Karpas-422 (cell line): ENCODE results near the gene CLEC3B. TPM values are rescaled to one million over a fixed set of nuclear protein-coding genes. Genes with fewer than 3 reads are reported as not detected.

Experiments
- DNase-seq: peaks from one replicate; pipeline ENCODE4 v3.0.0-alpha.2; 2015
- H2AFZ ChIP-seq: fragments of 200-600 bp; sonication (generic); 2 replicates; pipeline ENCODE4 v1.6.1; 2014; ENCODE audit warnings: antibody characterized with exemption, low read length, mixed read lengths
- H3K27ac ChIP-seq: fragments of 200-600 bp; sonication (generic); 2 replicates; pipeline ENCODE4 v1.5.1; 2014; ENCODE audit warnings: mild to moderate bottlenecking, low read length, moderate library complexity
- H3K27me3 ChIP-seq: fragments of 200-600 bp; sonication (generic); 2 replicates; pipeline ENCODE4 v1.6.1; 2014; ENCODE audit warnings: low read length, mixed read lengths
- H3K36me3 ChIP-seq: fragments of 200-600 bp; sonication (generic); 2 replicates; pipeline ENCODE4 v1.6.1; 2014; ENCODE audit warnings: low read length, mixed read lengths; ENCODE audit not compliant: insufficient read depth
- H3K4me1 ChIP-seq: fragments of 200-600 bp; sonication (generic); 2 replicates; pipeline ENCODE4 v1.6.1; 2014; ENCODE audit warnings: mild to moderate bottlenecking, low read length, mixed read lengths
- H3K4me2 ChIP-seq: fragments of 200-600 bp; sonication (generic); 2 replicates; pipeline ENCODE4 v1.6.1; 2014; ENCODE audit warnings: low read length, low read depth, mild to moderate bottlenecking; ENCODE audit not compliant: poor library complexity, severe bottlenecking
- H3K4me3 ChIP-seq: fragments of 200-600 bp; sonication (generic); 2 replicates; pipeline ENCODE4 v1.5.1; 2014; ENCODE audit warnings: mild to moderate bottlenecking, antibody characterized with exemption, low read length, mixed read lengths
- H3K79me2 ChIP-seq: fragments of 200-600 bp; sonication (generic); 2 replicates; pipeline ENCODE4 v1.6.1; 2014; ENCODE audit warnings: mild to moderate bottlenecking, low read length, mixed read lengths
- H3K9ac ChIP-seq: fragments of 200-600 bp; sonication (generic); 2 replicates; pipeline ENCODE4 v1.6.0; 2014; ENCODE audit warnings: low read length
- H3K9me2 ChIP-seq: fragments of 200-600 bp; sonication (generic), shearing (Covaris generic); replicated peaks from 2 replicates; pipeline ENCODE4 v1.6.0; 2014; ENCODE audit warnings: mild to moderate bottlenecking, low read length, moderate library complexity; ENCODE audit not compliant: insufficient read depth
- H3K9me3 ChIP-seq: fragments of 300-700, 200-600 bp; sonication (generic); 2 replicates; pipeline ENCODE4 v1.6.1; 2014; ENCODE audit warnings: low read length, mixed read lengths
- H4K20me1 ChIP-seq: fragments of 200-600 bp; sonication (generic); 2 replicates; pipeline ENCODE4 v1.6.1; 2014; ENCODE audit warnings: mild to moderate bottlenecking, antibody characterized with exemption, low read length, low read depth; ENCODE audit not compliant: insufficient read depth
- total RNA-seq: library from RNA; depleted of rRNA; stranded (reverse); fragments of >200 nt; shearing (Covaris generic); gene quantifications from 2 replicates; pipeline ENCODE4 v1.2.3, GENCODE V29; 2014; ENCODE audit warnings: low replicate concordance

CLEC3B gene
- total RNA-seq, 1 experiment from 2014 or later, result not detected

DNA sequence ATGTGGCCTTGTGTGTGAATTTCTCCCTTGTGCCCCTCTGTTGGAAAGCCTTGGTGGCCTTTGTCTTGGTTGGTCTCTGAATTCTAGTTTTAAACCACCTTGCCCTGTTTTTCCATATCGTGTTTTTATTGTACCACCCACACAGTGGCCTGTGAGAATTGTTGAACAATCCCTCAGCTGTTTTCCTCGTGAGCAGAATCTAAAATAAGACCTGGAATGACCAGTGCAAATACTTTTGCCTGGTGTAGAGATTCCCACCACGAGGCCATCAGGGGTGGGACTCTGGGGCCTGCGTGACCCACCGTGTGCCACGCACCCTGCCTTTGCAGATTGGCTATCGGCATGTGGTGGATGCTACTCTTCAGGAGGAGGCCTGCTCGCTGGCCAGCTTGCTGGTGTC, 19.0 kb upstream of the CLEC3B start:
- H3K27me3 ChIP-seq, result no peaks in the 10 kb centered on the region
- peaks cover 22% of the 10 kb centered on the region for H3K4me1 ChIP-seq
- no peak overlapping the region for H3K27ac ChIP-seq

DNA sequence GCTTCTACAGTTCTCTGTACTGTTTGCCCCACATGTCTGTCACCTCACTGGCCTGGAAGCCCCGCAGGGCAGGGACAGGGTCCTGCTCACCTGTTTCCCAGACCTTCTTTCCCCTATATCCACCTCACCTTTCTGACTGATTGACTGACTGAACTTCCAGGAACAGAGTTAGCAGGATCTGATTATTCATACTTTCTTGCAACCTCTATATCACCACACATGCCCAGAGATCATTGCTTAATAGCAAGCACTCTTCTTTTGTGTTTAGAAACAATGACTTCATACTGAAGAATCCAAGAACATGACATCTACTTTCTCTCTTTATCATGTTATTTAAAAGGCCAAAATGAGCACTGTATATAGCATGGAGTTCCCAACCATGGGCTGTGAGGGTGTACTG, 18.0 kb upstream of the CLEC3B start:
- peaks cover 26% of the 10 kb centered on the region for H3K4me1 ChIP-seq
- no peak overlapping the region for H3K9ac ChIP-seq
- H2AFZ ChIP-seq, result no peak overlapping the region
- no peaks in the 10 kb centered on the region for H3K9me2 ChIP-seq
- 0 out of 2 replicates have a peak, but pooled peaks cover 10% of the 10 kb centered on the region for H4K20me1 ChIP-seq
- H3K4me2 ChIP-seq, result no peak overlapping the region
- no peak for DNase-seq
- peaks cover 71% of the 10 kb centered on the region for H3K36me3 ChIP-seq
- peaks cover 9% of the 10 kb centered on the region; the same call in 1 of the 2 replicates for H3K79me2 ChIP-seq
- no peak overlapping the region for H3K27ac ChIP-seq
- H3K27me3 ChIP-seq, result no peaks in the 10 kb centered on the region
- no peaks in the 10 kb centered on the region for H3K9me3 ChIP-seq
- H3K4me3 ChIP-seq, result no peak overlapping the region

More for the DNA sequence above, 19.0 kb upstream of the CLEC3B start:
- Histone ChIP-seq H3K9ac (no peak overlapping the region), H3K9me3 (no peaks in the 10 kb centered on the region), H2AFZ (no peak overlapping the region), H3K36me3 (peaks cover 73% of the 10 kb centered on the region), H3K4me3 (no peak overlapping the region), H4K20me1 (0 out of 2 replicates have a peak, but pooled peaks cover 5% of the 10 kb centered on the region), H3K4me2 (no peak overlapping the region), H3K9me2 (no peaks in the 10 kb centered on the region), H3K79me2 (peaks cover 12% of the 10 kb centered on the region; the same call in 1 of the 2 replicates)
- DNase-seq, result no peak

DNA sequence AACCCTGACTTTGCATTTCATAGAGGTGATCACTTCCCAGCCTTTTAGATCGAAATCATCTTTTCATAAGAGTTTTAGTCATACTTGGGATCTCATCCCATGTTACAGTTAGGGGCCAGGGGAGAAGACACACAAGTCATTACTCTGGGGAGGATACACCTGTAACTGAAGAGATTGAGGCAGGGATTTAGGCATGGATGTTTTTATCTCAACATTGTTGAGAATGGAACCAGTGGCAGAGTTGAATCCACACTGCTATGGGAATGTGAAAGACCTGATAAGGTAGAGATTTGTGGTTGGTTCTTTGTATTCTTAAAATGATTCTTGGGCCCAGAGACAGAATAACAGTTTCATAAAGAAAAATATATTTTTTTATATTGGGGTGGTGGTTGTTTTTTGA, 16.2 kb upstream of the CLEC3B start:
- no peak overlapping the region for H3K9ac ChIP-seq
- H3K9me3 ChIP-seq, result no peaks in the 10 kb centered on the region
- no peak overlapping the region for H2AFZ ChIP-seq
- H3K4me1 ChIP-seq, result peaks cover 26% of the 10 kb centered on the region
- no peaks in the 10 kb centered on the region for H3K27me3 ChIP-seq
- H3K79me2 ChIP-seq, result peaks cover 7% of the 10 kb centered on the region; the same call in 1 of the 2 replicates
- no peak for DNase-seq
- H3K27ac ChIP-seq, result no peak overlapping the region
- H3K9me2 ChIP-seq, result no peaks in the 10 kb centered on the region
- peaks cover 61% of the 10 kb centered on the region for H3K36me3 ChIP-seq
- no peak overlapping the region for H3K4me2 ChIP-seq
- H4K20me1 ChIP-seq, result 0 out of 2 replicates have a peak, but pooled peaks cover 10% of the 10 kb centered on the region
- no peak overlapping the region for H3K4me3 ChIP-seq

DNA sequence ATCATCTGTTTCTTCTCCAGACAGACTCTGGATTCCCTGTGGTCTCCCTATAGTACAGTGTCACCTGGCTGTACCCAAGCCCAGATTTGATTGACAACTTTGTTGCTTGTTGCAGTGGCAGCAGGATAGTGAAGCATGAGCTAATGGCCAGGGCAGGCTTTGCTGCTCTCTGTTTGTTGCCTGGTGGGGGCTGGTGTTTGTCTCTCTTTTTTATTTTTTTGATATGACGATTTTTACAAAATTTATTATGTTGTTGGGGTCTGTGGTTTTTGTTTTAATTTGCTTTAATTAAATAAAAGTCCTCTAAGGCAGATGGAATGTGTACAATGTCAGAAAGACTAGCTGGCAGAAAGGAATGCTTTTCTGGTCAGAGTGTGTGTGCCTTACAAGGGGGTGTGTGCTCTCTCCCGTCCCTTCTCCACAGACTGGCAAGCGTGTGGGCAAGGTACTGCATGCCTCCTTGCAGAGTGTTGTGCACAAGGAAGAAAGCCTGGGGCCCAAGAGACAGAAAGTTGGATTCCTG, 15.2 kb upstream of the CLEC3B start:
- Histone ChIP-seq H3K4me3 (no peak overlapping the region), H4K20me1 (0 out of 2 replicates have a peak, but pooled peaks cover 10% of the 10 kb centered on the region), H3K4me2 (no peak overlapping the region), H3K27me3 (no peaks in the 10 kb centered on the region), H3K9me3 (no peaks in the 10 kb centered on the region), H3K4me1 (peaks cover 26% of the 10 kb centered on the region), H3K36me3 (peaks cover 58% of the 10 kb centered on the region; the same call in 1 of the 2 replicates), H3K9ac (no peak overlapping the region), H3K27ac (no peak overlapping the region), H2AFZ (no peak overlapping the region), H3K79me2 (peaks cover 3% of the 10 kb centered on the region; the same call in 1 of the 2 replicates), H3K9me2 (no peaks in the 10 kb centered on the region)
- no peak for DNase-seq

DNA sequence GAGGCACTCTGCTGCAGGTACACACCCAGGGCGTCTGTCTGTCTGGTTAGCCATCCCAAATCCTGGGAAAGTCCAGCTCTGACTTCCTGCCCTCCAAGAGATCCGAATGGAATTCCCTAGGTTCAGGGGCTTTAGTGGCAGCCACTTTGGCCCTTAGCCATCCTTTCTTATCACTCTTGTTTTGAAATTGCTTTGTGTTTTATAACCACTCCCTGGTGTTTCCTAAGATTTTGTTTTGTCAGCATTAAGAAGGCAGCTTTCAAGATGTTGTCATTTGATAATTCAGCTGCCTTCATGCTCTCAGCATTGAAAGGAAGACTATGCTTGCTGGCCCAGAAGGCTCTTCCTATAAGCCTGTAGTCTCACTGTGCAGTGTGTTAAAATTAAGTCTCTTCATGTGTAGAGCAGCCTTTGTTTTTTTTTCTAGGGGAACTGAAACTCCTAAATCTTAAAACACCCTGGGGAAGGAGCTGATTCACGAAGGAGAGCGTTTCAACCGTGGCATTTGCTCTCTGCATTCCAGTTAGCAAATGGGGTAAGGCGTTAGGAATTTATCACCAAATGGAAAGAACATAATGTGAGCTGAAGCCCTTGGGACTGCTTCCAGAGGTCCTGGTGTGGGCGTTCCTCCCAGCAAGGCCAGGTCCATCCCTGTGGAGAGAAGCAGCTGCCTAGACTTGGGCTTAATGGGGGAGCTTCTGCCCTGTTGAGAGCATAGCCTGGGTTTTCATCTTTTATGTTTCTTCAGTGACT, 14.2 kb upstream of the CLEC3B start:
- Histone ChIP-seq H3K4me2 (no peak overlapping the region), H3K79me2 (peaks cover 3% of the 10 kb centered on the region; the same call in 1 of the 2 replicates), H3K4me3 (no peak overlapping the region), H2AFZ (no peak overlapping the region), H3K27ac (peak overlapping the region; percentile 42), H3K36me3 (peaks cover 56% of the 10 kb centered on the region; the same call in 1 of the 2 replicates), H4K20me1 (0 out of 2 replicates have a peak, but pooled peaks cover 10% of the 10 kb centered on the region), H3K27me3 (no peaks in the 10 kb centered on the region), H3K9ac (peak overlapping the region; percentile 27; the same call in 1 of the 2 replicates), H3K9me2 (no peaks in the 10 kb centered on the region), H3K4me1 (peaks cover 26% of the 10 kb centered on the region), H3K9me3 (no peaks in the 10 kb centered on the region)
- no peak for DNase-seq

DNA sequence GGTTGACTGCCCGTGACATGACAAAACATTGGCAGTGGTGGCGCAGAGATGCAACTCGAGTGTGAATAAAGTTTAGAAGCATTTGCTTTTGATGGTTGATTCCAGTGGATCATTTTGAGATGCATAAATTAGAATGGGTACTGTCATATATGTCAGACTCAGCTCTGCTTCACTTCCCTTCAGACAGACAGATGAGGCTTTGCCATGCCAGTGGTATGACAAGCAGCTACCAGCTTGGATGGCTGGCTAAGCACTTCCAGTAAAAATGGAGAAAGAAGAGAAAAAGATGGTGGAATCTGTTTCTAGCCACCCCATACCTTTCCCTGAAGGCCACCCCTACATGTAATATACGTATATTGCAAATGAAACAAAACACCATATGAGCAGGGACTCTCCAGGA, 13.5 kb upstream of the CLEC3B start:
- Histone ChIP-seq H3K36me3 (peaks cover 53% of the 10 kb centered on the region; the same call in 1 of the 2 replicates), H4K20me1 (0 out of 2 replicates have a peak, but pooled peaks cover 10% of the 10 kb centered on the region), H3K9me3 (no peaks in the 10 kb centered on the region), H2AFZ (no peak overlapping the region), H3K9ac (no peak overlapping the region), H3K27me3 (no peaks in the 10 kb centered on the region), H3K79me2 (peaks cover 3% of the 10 kb centered on the region; the same call in 1 of the 2 replicates), H3K4me2 (no peak overlapping the region), H3K9me2 (no peaks in the 10 kb centered on the region), H3K27ac (no peak overlapping the region), H3K4me3 (no peak overlapping the region), H3K4me1 (peaks cover 26% of the 10 kb centered on the region)
- no peak for DNase-seq

DNA sequence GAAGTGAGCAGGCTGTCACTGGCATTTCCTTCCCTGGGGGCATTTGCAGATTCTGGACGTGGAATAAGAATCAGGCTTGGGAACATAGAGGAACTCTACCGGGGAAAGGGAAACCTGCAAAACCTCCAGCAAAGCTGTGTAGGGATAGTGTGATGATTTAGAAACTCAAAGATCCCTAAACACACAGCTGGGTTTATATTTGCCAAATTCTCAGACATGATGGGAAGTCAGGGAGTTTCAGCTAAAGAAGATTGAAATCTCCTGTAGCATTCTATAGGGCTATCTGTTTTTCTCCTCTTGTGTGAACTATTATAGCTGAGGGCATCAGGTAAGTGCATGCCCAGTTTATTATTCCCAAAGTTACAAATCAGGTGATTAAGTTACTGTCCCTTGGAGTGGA, 9.2 kb upstream of the CLEC3B start:
- no peaks in the 10 kb centered on the region for H3K9me3 ChIP-seq
- H3K4me1 ChIP-seq, result peaks cover 6% of the 10 kb centered on the region
- no peak for DNase-seq
- 0 out of 2 replicates have a peak, but pooled peaks cover 6% of the 10 kb centered on the region for H4K20me1 ChIP-seq
- no peaks in the 10 kb centered on the region for H3K9me2 ChIP-seq
- H3K36me3 ChIP-seq, result peaks cover 21% of the 10 kb centered on the region; the same call in 1 of the 2 replicates
- H3K27ac ChIP-seq, result no peak overlapping the region
- H3K9ac ChIP-seq, result no peak overlapping the region
- H3K79me2 ChIP-seq, result no peaks in the 10 kb centered on the region
- H3K27me3 ChIP-seq, result no peaks in the 10 kb centered on the region
- no peak overlapping the region for H3K4me2 ChIP-seq
- no peak overlapping the region for H2AFZ ChIP-seq
- no peak overlapping the region for H3K4me3 ChIP-seq

DNA sequence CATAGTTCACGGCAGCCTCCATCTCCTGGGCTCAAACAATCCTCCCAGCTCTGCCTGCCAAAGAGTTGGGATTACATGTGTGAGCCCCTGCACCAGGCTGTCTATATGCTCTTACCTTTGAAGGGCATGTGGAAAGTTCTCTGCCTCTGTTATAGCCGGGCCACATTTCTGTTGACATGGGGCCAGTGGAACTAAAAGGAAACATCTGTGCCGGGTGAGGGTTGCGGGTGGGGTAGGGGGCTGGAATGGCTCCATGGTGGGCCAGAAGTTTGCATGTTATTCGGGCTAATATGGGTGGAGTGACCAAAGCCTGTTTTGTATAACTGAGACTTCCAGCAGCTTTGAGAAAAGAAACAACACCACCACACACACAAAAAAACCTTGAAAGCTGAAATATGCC, 8.3 kb upstream of the CLEC3B start:
- Histone ChIP-seq H2AFZ (no peak overlapping the region), H3K9ac (no peak overlapping the region), H3K4me1 (no peaks in the 10 kb centered on the region), H3K4me2 (no peak overlapping the region), H3K79me2 (no peaks in the 10 kb centered on the region), H3K27ac (no peak overlapping the region), H3K4me3 (no peak overlapping the region), H3K36me3 (peaks cover 12% of the 10 kb centered on the region; the same call in 1 of the 2 replicates), H4K20me1 (no peaks in the 10 kb centered on the region), H3K9me3 (no peaks in the 10 kb centered on the region), H3K27me3 (no peaks in the 10 kb centered on the region), H3K9me2 (no peaks in the 10 kb centered on the region)
- no peak for DNase-seq
